MV-4-11 (cell line): Measurements from ENCODE around the gene ZFAND2B.

ENCODE experiments used
- DNase-seq: peaks from one replicate; lab custom pipeline; 2025; lab: John Stamatoyannopoulos, UW

Gene ZFAND2B

GRCh38 chr2:219204425-219205164 lies 2.0 kb upstream of the ZFAND2B start:
- no peak for DNase-seq

- DNase-seq = no peak
Measured at GRCh38 chr2:219205165-219205538, 1.4 kb upstream of the ZFAND2B start.

- no peak for DNase-seq
Measured at GRCh38 chr2:219205981-219206327, 628 bp upstream of the ZFAND2B start.

- no peak for DNase-seq
Measured at GRCh38 chr2:219207134-219207883, 727 bp downstream of the ZFAND2B start.

- DNase-seq = no peak
Measured at GRCh38 chr2:219207884-219208740, 1.5 kb downstream of the ZFAND2B start.

- DNase-seq = peak; percentile 73
Measured at GRCh38 chr2:219209236-219210195, 2.9 kb downstream of the ZFAND2B start.

GRCh38 chr2:219210196-219210885 lies 3.8 kb downstream of the ZFAND2B start:
- no peak for DNase-seq

- no peak for DNase-seq
Measured at GRCh38 chr2:219210886-219211362, 4.3 kb downstream of the ZFAND2B start.

- DNase-seq = no peak
Measured at GRCh38 chr2:219213026-219213415, 6.4 kb downstream of the ZFAND2B start.

- DNase-seq = no peak
Measured at GRCh38 chr2:219213486-219214071, 7.0 kb downstream of the ZFAND2B start.

GRCh38 chr2:219214141-219214540 lies 7.6 kb downstream of the ZFAND2B start:
- no peak for DNase-seq

- DNase-seq = no peak
Measured at GRCh38 chr2:219214786-219215185, 8.2 kb downstream of the ZFAND2B start.

GRCh38 chr2:219215871-219216534 lies 9.4 kb downstream of the ZFAND2B start:
- DNase-seq = no peak

- no peak for DNase-seq
Measured at GRCh38 chr2:219216535-219216915, 9.9 kb downstream of the ZFAND2B start.

- no peak for DNase-seq
Measured at GRCh38 chr2:219218217-219218731, 11.7 kb downstream of the ZFAND2B start.

- DNase-seq = peak; percentile 39
Measured at GRCh38 chr2:219218732-219219701, 12.4 kb downstream of the ZFAND2B start, which contains the start of gene ABCB6. ABCB6 (minus strand) TSS chr2:219218958; CDS start chr2:219218673, 285 bp downstream.

GRCh38 chr2:219219784-219220532 lies 13.4 kb downstream of the ZFAND2B start:
- DNase-seq = no peak
